Astrocyte (in vitro differentiated cells and primary cell): Measurements from ENCODE around the gene IFNLR1. TPM values are rescaled to one million over a fixed set of nuclear protein-coding genes. Genes with fewer than 3 reads are reported as not detected.
A peak's percentile ranks its signal among the peaks of the same experiment; 100 is the strongest.

Source experiments
- DNase-seq: peaks from one replicate; pipeline ENCODE4 v3.0.0-alpha.2; 2010; ENCODE audit warnings: low read depth
- FAIRE-seq: peaks from 2 replicates; lab custom pipeline; 2011; peaks lifted over from hg19 to GRCh38; lab: Jason Lieb, UNC
- H2AFZ ChIP-seq: 2 replicates; pipeline ENCODE4 v1.6.0; 2012; ENCODE audit warnings: low read depth, low read length, inconsistent platforms
- H3K27ac ChIP-seq: 2 replicates; pipeline ENCODE4 v1.5.1; 2011; ENCODE audit warnings: low read depth, low read length, inconsistent platforms
- H3K27me3 ChIP-seq: 2 replicates; pipeline ENCODE4 v1.6.0; 2011; ENCODE audit warnings: low read length, inconsistent platforms; ENCODE audit not compliant: insufficient read depth
- H3K36me3 ChIP-seq: 2 replicates; pipeline ENCODE4 v1.5.1; 2011; ENCODE audit warnings: low read length, inconsistent platforms; ENCODE audit not compliant: insufficient read depth
- H3K4me1 ChIP-seq: 2 replicates; pipeline ENCODE4 v1.5.1; 2011; ENCODE audit warnings: low read length, inconsistent platforms; ENCODE audit not compliant: insufficient read depth
- H3K4me2 ChIP-seq: 2 replicates; pipeline ENCODE4 v1.6.0; 2012; ENCODE audit warnings: low read length, inconsistent platforms
- H3K4me3 ChIP-seq: 2 replicates; pipeline ENCODE4 v1.5.1; 2011; ENCODE audit warnings: low read depth, mild to moderate bottlenecking, low read length, inconsistent platforms; ENCODE audit not compliant: insufficient read depth
- H3K79me2 ChIP-seq: 2 replicates; pipeline ENCODE4 v1.6.0; 2012; ENCODE audit warnings: mild to moderate bottlenecking, low read length, inconsistent platforms; ENCODE audit not compliant: insufficient read depth
- H3K9ac ChIP-seq: 2 replicates; pipeline ENCODE4 v1.6.0; 2012; ENCODE audit warnings: mild to moderate bottlenecking, low read length, inconsistent platforms
- H3K9me3 ChIP-seq: 2 replicates; pipeline ENCODE4 v1.5.1; 2012; ENCODE audit warnings: low read depth, mild to moderate bottlenecking, low read length, inconsistent platforms; ENCODE audit not compliant: insufficient read depth
- H4K20me1 ChIP-seq: 2 replicates; pipeline ENCODE4 v1.6.0; 2012; ENCODE audit warnings: low read length, inconsistent platforms; ENCODE audit not compliant: insufficient read depth
- H3K27ac Mint-ChIP-seq: one replicate; pipeline ENCODE4 v1.8.0; 2021; ENCODE audit warnings: mild to moderate bottlenecking, mixed read lengths; ENCODE audit not compliant: unreplicated experiment
- H3K27me3 Mint-ChIP-seq: one replicate; pipeline ENCODE4 v1.8.0; 2021; ENCODE audit warnings: low read depth, mixed read lengths; ENCODE audit not compliant: unreplicated experiment
- H3K36me3 Mint-ChIP-seq: one replicate; pipeline ENCODE4 v1.8.0; 2021; ENCODE audit warnings: low read depth, mixed read lengths; ENCODE audit not compliant: unreplicated experiment
- H3K4me1 Mint-ChIP-seq: one replicate; pipeline ENCODE4 v1.8.0; 2021; ENCODE audit warnings: low read depth, mixed read lengths; ENCODE audit not compliant: unreplicated experiment
- H3K4me3 Mint-ChIP-seq: one replicate; pipeline ENCODE4 v1.8.0; 2021; ENCODE audit warnings: mild to moderate bottlenecking, moderate library complexity, mixed read lengths; ENCODE audit not compliant: unreplicated experiment
- H3K9me3 Mint-ChIP-seq: one replicate; pipeline ENCODE4 v1.8.0; 2021; ENCODE audit warnings: mild to moderate bottlenecking, mixed read lengths; ENCODE audit not compliant: unreplicated experiment
- CTCF ChIP-seq: IDR thresholded peaks from 2 replicates; pipeline ENCODE4 v1.5.1; 2011; ENCODE audit warnings: low read depth, mild to moderate bottlenecking, inconsistent platforms, low read length, moderate library complexity; ENCODE audit not compliant: insufficient read depth
- EZH2 ChIP-seq: IDR thresholded peaks from 2 replicates; pipeline ENCODE4 v1.6.1; 2012; ENCODE audit warnings: mild to moderate bottlenecking, low read length, inconsistent platforms; ENCODE audit not compliant: insufficient read depth
- total RNA-seq: library from RNA; stranded (reverse); gene quantifications from 2 replicates; pipeline ENCODE4 v1.2.1, GENCODE V29; 2021

Gene IFNLR1
- total RNA-seq, 1 donor from 2014 or later = 1.5 TPM

- Histone ChIP-seq H3K36me3 (no peaks in the 10 kb centered on the region), H3K4me2 (peak overlapping the region; percentile 54), H3K79me2 (no peaks in the 10 kb centered on the region), H3K4me1 (peaks cover 11% of the 10 kb centered on the region), H3K27me3 (no peaks in the 10 kb centered on the region), H2AFZ (peak overlapping the region; percentile 41), H4K20me1 (no peaks in the 10 kb centered on the region), H3K27ac (peak overlapping the region; percentile 13), H3K4me3 (peak overlapping the region; percentile 31), H3K9me3 (no peaks in the 10 kb centered on the region), H3K9ac (no peak overlapping the region)
- DNase-seq (peak; percentile 50), FAIRE-seq (no peak)
- no peak overlapping the region for H3K27ac Mint-ChIP-seq
- peaks cover 7% of the 10 kb centered on the region for H3K27me3 Mint-ChIP-seq
- TF ChIP-seq CTCF (no peak), EZH2 (no peak)
- H3K4me3 Mint-ChIP-seq = no peak overlapping the region
- peaks cover 12% of the 10 kb centered on the region for H3K4me1 Mint-ChIP-seq
- H3K9me3 Mint-ChIP-seq = peaks cover 4% of the 10 kb centered on the region
- no peaks in the 10 kb centered on the region for H3K36me3 Mint-ChIP-seq
Measured at GRCh38 chr1:24233684-24234600, 46.9 kb upstream of the IFNLR1 start.

- Mint-ChIP-seq H3K27me3 (peaks cover 5% of the 10 kb centered on the region), H3K4me1 (peaks cover 9% of the 10 kb centered on the region), H3K4me3 (no peak overlapping the region), H3K27ac (no peak overlapping the region), H3K36me3 (no peaks in the 10 kb centered on the region), H3K9me3 (peaks cover 4% of the 10 kb centered on the region)
- H2AFZ ChIP-seq = no peak overlapping the region
- H3K79me2 ChIP-seq = no peaks in the 10 kb centered on the region
- H4K20me1 ChIP-seq = no peaks in the 10 kb centered on the region
- DNase-seq = no peak
- FAIRE-seq = no peak
- H3K4me1 ChIP-seq = peaks cover 8% of the 10 kb centered on the region
- H3K4me3 ChIP-seq = no peak overlapping the region
- TF ChIP-seq EZH2 = no peak
- TF ChIP-seq CTCF = no peak
- H3K27me3 ChIP-seq = no peaks in the 10 kb centered on the region
- no peaks in the 10 kb centered on the region for H3K9me3 ChIP-seq
- H3K36me3 ChIP-seq = no peaks in the 10 kb centered on the region
- no peak overlapping the region for H3K9ac ChIP-seq
- no peak overlapping the region for H3K4me2 ChIP-seq
- no peak overlapping the region for H3K27ac ChIP-seq
Measured at GRCh38 chr1:24231701-24232100, 44.6 kb upstream of the IFNLR1 start.

- Mint-ChIP-seq H3K27ac (no peak overlapping the region), H3K36me3 (no peaks in the 10 kb centered on the region), H3K9me3 (peaks cover 4% of the 10 kb centered on the region), H3K27me3 (peaks cover 13% of the 10 kb centered on the region), H3K4me3 (no peak overlapping the region), H3K4me1 (no peaks in the 10 kb centered on the region)
- H3K9me3 ChIP-seq = no peaks in the 10 kb centered on the region
- no peaks in the 10 kb centered on the region for H3K27me3 ChIP-seq
- no peaks in the 10 kb centered on the region for H4K20me1 ChIP-seq
- FAIRE-seq = no peak
- TF ChIP-seq EZH2 = no peak
- TF ChIP-seq CTCF = no peak
- no peak overlapping the region for H3K4me2 ChIP-seq
- no peaks in the 10 kb centered on the region for H3K79me2 ChIP-seq
- no peak overlapping the region for H2AFZ ChIP-seq
- no peak overlapping the region for H3K9ac ChIP-seq
- no peaks in the 10 kb centered on the region for H3K36me3 ChIP-seq
- H3K27ac ChIP-seq = no peak overlapping the region
- H3K4me1 ChIP-seq = no peaks in the 10 kb centered on the region
- DNase-seq = no peak
- H3K4me3 ChIP-seq = no peak overlapping the region
Measured at GRCh38 chr1:24228311-24228710, 41.2 kb upstream of the IFNLR1 start.
